ENCODE measurements around the gene ABCG4. TPM values are rescaled to one million over a fixed set of nuclear protein-coding genes. Genes with fewer than 3 reads are reported as not detected.
"Not testable (repeated sequence)": the region's sequence is repeated elsewhere in the genome, so short reads cannot be mapped to it uniquely, and the experiment has no call there.

The ABCG4 gene
- total RNA-seq, 1 experiment from 2014 or later = 0.39 TPM

- ChIA-PET POLR2A (interaction anchor here (0.6 to 0.7 kb wide), 2 partner anchors 9 to 84 kb away, joined by 3 to 12 read pairs; no protein-coding TSS in a partner anchor), CTCF (interaction anchor here (0.7 to 1.7 kb wide), 4 partner anchors 20 to 235 kb away, joined by 4 to 16 read pairs (median 6); no protein-coding TSS in a partner anchor)
- Histone ChIP-seq H3K27ac (ENCODE audit: low read length) (peak overlapping the region; percentile 99), H3K4me3 (ENCODE audit: low read depth in 2 of 2, low read length in 2 of 2) (peak overlapping the region; percentile 87 to 90), H3K4me1 (ENCODE audit: control insufficient read depth, insufficient read depth, low read length) (peaks cover 25% of the 10 kb centered on the region)
- BruUV-seq (replicated peaks); H3K36me3 ChIP-seq (ENCODE audit: control insufficient read depth, insufficient read depth, low read length); H3K27me3 ChIP-seq (ENCODE audit: control insufficient read depth, insufficient read depth, low read length); H3K9me3 ChIP-seq (ENCODE audit: control insufficient read depth, insufficient read depth, low read depth, low read length); DNase-seq (ENCODE audit: low read depth, low spot score); in situ Hi-C loops (cut with HindIII; ENCODE audit: low pct_unique_long_range_greater_than_20kb, low sequenced_read_pairs); ATAC-seq: not testable (repeated sequence)
- intact Hi-C loops (cut with micrococcal nuclease; ENCODE audit: unreplicated experiment) = loop anchor here (2.0 kb wide), 1 partner anchor 92 kb away; no protein-coding TSS in a partner anchor
Measured at GRCh38 chr11:119103161-119103664, 45.6 kb upstream of the ABCG4 start.

- ChIA-PET CTCF (interaction anchor here (0.6 kb wide), 1 partner anchor 18 kb away, joined by 5 read pairs; no protein-coding TSS in a partner anchor), POLR2A (no interaction called here)
- Histone ChIP-seq H3K9me3 (ENCODE audit: control insufficient read depth, insufficient read depth, low read depth, low read length) (no peaks in the 10 kb centered on the region), H3K27me3 (ENCODE audit: control insufficient read depth, insufficient read depth, low read length) (no peaks in the 10 kb centered on the region), H3K4me1 (ENCODE audit: control insufficient read depth, insufficient read depth, low read length) (peaks cover 30% of the 10 kb centered on the region), H3K27ac (ENCODE audit: low read length) (peak overlapping the region; percentile 99; the same call in 1 of the 2 replicates), H3K4me3 (ENCODE audit: low read depth in 2 of 2, low read length in 2 of 2) (no peak overlapping the region), H3K36me3 (ENCODE audit: control insufficient read depth, insufficient read depth, low read length) (no peaks in the 10 kb centered on the region)
- DNase-seq (ENCODE audit: low read depth, low spot score) (no peak), ATAC-seq (no peak)
- intact Hi-C loops (cut with micrococcal nuclease; ENCODE audit: unreplicated experiment) (loop anchor here (2.0 kb wide), 1 partner anchor 91 kb away; no protein-coding TSS in a partner anchor), in situ Hi-C loops (cut with HindIII; ENCODE audit: low pct_unique_long_range_greater_than_20kb, low sequenced_read_pairs) (no loop called here)
- no peak for TF ChIP-seq REST (IDR thresholded peaks at IDR 0.05; ENCODE audit: insufficient read depth in 1 of 2, low read depth in 2 of 2, low read length in 1 of 2)
- no peak for TF ChIP-seq SIN3A (IDR thresholded peaks at IDR 0.05; ENCODE audit: borderline replicate concordance, insufficient read depth, low read depth, low read length)
- no peak for TF ChIP-seq TCF7L2 (IDR thresholded peaks at IDR 0.05; ENCODE audit: low read depth, low read length)
- TF ChIP-seq CTCF (IDR thresholded peaks at IDR 0.05) = no peak
- no peak for TF ChIP-seq POLR2AphosphoS5 (IDR thresholded peaks at IDR 0.05; ENCODE audit: low read depth, low read length)
- no TSS peak for BruUV-seq (replicated peaks)
Measured at GRCh38 chr11:119103793-119104192, 45.1 kb upstream of the ABCG4 start.

Data from Panc1 (cell line).